Endothelial cell of umbilical vein (primary cell): ENCODE data around the gene WFIKKN2.

ENCODE experiments used
- EZH2 ChIP-seq: IDR thresholded peaks from 2 replicates; pipeline ENCODE4 v1.6.1; 2012; ENCODE audit warnings: borderline replicate concordance, low read depth, mild to moderate bottlenecking, moderate library complexity, low read length, inconsistent platforms; ENCODE audit not compliant: severe bottlenecking
- MYC ChIP-seq: IDR thresholded peaks from one replicate; pipeline ENCODE4 v1.6.1; 2011; ENCODE audit warnings: mild to moderate bottlenecking, low read depth, low read length
- POLR2A ChIP-seq: IDR thresholded peaks from 2 replicates; pipeline ENCODE4 v1.6.1; 2012; ENCODE audit warnings: low read depth, mild to moderate bottlenecking, control low read depth, low read length
- POLR2AphosphoS5 ChIP-seq: IDR thresholded peaks from 2 replicates; pipeline ENCODE4 v1.6.1; 2012; ENCODE audit warnings: low read depth, mild to moderate bottlenecking, control low read depth, low read length, moderate library complexity; ENCODE audit not compliant: insufficient read depth
- TF ChIP-seq, protein P1 (sequence below), 2 donors: IDR thresholded peaks; 1 replicate in 1 of 2; 2 replicates in 1 of 2; pipeline ENCODE4 v1.5.1; 2011; ENCODE audit warnings: low read length in 2 of 2, mild to moderate bottlenecking in 2 of 2, moderate library complexity in 2 of 2, control low read depth in 1 of 2, inconsistent platforms in 1 of 2, low read depth in 1 of 2; ENCODE audit not compliant: insufficient read depth in 1 of 2; ENCODE audit errors: extremely low read depth in 1 of 2
- TF ChIP-seq, protein P2 (sequence below): IDR thresholded peaks from 2 replicates; pipeline ENCODE4 v1.6.1; 2011; ENCODE audit not compliant: insufficient read depth, insufficient read length

DNA sequence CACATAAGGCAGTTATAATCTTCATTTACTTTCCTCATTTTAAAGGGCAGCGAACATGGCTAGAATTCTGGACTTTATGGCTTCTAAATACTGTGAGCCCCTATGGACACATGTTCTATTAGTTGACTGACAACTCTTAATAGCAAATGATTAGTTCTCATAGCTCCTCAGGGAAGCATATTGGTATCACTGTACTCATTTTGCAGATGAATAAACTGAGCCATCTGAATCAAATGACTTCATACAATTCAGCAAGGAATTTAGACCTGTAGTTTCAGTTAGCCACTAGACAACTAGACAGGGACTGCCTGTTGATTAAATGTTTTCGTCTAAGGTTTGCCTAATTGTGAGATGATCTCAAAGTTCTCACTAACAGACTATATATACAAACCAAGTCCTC lies 21.0 kb downstream of the WFIKKN2 start:
- TF ChIP-seq, protein P1, sequence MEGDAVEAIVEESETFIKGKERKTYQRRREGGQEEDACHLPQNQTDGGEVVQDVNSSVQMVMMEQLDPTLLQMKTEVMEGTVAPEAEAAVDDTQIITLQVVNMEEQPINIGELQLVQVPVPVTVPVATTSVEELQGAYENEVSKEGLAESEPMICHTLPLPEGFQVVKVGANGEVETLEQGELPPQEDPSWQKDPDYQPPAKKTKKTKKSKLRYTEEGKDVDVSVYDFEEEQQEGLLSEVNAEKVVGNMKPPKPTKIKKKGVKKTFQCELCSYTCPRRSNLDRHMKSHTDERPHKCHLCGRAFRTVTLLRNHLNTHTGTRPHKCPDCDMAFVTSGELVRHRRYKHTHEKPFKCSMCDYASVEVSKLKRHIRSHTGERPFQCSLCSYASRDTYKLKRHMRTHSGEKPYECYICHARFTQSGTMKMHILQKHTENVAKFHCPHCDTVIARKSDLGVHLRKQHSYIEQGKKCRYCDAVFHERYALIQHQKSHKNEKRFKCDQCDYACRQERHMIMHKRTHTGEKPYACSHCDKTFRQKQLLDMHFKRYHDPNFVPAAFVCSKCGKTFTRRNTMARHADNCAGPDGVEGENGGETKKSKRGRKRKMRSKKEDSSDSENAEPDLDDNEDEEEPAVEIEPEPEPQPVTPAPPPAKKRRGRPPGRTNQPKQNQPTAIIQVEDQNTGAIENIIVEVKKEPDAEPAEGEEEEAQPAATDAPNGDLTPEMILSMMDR (IDR thresholded peaks at IDR 0.05; ENCODE audit: extremely low read depth in 1 of 2, insufficient read depth in 1 of 2, low read depth in 1 of 2, low read length in 2 of 2) = no peak
- no peak for TF ChIP-seq EZH2
- TF ChIP-seq POLR2A = no peak
- TF ChIP-seq, protein P2, sequence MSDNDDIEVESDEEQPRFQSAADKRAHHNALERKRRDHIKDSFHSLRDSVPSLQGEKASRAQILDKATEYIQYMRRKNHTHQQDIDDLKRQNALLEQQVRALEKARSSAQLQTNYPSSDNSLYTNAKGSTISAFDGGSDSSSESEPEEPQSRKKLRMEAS = no peak
- no peak for TF ChIP-seq MYC
- TF ChIP-seq POLR2AphosphoS5 = no peak
